HG03103 (cell line): Measurements from ENCODE around the gene DPP10.
A peak's percentile ranks its signal among the peaks of the same experiment; 100 is the strongest.
"Not testable (repeated sequence)": the region's sequence is repeated elsewhere in the genome, so short reads cannot be mapped to it uniquely, and the experiment has no call there.

Source experiments
- ATAC-seq: cut with Tn5 transposase; IDR thresholded peaks from one replicate; pipeline ENCODE4 v1.9.1; 2021; ENCODE audit warnings: low read depth; ENCODE audit not compliant: unreplicated experiment

DPP10 gene

DNA sequence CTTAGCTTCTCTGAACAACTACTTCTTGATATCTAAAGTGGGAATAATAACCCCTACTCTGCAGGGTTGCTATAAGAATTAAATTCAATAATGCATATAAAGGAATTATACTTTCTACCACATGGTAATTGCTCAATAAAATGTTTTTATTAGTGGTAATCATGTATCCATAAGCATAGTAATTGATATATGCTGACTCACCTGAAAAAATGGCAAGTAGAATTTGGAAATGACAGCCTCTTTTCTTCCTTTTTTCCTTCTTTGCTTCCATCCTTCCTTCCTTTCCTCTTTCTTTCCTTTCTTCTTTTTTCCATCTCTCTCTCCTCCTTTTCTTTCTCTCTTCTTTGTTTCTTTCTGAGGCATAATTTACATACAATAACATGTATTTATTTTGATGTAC is 65.3 kb downstream of the DPP10 start:
- ATAC-seq: no peak

GRCh38 chr2:114515882-114516281 is 73.4 kb downstream of the DPP10 start:
- no peak for ATAC-seq

DNA sequence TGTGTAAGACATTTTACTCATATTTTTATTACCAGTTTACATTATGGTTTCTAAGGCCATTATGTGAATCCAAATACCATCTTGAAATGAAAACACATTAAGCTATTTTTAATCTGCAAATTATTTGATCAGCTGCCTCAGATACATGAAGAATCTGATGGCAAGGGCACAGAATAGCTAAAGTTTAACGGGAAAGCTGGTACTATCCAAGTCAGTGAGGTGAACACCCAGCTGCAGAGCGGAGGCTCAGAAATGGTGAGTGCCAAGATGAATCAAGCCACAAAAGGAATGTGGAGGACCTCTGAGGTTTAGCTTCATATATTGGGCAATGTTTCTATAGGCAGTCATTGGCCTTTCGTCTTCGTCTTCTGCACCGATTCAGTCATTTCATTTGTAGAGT is 75.1 kb downstream of the DPP10 start:
- no peak for ATAC-seq

DNA sequence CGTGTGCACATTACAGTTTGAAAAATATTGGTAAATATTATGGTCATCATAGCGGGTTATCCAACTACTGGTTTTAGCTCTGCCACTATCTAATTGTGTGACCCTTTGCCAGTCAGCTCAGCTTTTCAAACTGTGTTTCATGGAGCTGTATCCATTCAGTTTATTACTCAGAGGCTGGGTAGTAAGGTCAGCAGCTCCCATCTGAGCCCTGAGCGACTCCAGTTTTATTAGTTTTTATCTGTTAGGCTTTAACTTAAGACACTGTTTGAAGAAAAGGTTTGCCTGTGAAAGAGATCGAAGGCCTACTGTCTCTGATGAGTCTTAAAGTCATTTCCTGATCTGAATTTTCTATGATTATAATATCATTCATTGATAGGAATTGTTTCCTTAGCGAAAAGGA is 76.3 kb downstream of the DPP10 start:
- ATAC-seq: no peak

- ATAC-seq: not testable (repeated sequence)
Observed at GRCh38 chr2:114522612-114523011, 80.2 kb downstream of the DPP10 start.

- ATAC-seq: no peak
Observed at GRCh38 chr2:114525955-114526354, 83.5 kb downstream of the DPP10 start.

DNA sequence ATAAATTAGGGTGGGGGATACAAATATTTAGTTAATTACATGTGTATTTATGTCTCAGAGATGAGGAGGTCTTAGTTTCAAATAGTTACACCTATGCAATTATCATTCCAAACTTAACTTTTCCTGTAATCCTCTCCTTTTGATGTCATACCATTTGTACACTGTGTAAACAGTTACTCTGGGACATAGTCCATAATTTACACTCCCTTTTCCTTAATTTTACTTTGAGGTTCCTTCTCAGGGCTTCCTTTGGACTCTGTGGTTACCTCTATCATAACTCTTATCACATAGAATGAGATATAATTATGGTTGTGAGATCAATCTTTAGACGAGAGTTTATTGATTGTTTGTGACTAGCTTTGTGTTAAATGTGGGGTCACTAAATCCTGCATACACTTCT is 84.4 kb downstream of the DPP10 start:
- ATAC-seq: no peak

- ATAC-seq: no peak
Observed at GRCh38 chr2:114527330-114527983, 85.0 kb downstream of the DPP10 start.

DNA sequence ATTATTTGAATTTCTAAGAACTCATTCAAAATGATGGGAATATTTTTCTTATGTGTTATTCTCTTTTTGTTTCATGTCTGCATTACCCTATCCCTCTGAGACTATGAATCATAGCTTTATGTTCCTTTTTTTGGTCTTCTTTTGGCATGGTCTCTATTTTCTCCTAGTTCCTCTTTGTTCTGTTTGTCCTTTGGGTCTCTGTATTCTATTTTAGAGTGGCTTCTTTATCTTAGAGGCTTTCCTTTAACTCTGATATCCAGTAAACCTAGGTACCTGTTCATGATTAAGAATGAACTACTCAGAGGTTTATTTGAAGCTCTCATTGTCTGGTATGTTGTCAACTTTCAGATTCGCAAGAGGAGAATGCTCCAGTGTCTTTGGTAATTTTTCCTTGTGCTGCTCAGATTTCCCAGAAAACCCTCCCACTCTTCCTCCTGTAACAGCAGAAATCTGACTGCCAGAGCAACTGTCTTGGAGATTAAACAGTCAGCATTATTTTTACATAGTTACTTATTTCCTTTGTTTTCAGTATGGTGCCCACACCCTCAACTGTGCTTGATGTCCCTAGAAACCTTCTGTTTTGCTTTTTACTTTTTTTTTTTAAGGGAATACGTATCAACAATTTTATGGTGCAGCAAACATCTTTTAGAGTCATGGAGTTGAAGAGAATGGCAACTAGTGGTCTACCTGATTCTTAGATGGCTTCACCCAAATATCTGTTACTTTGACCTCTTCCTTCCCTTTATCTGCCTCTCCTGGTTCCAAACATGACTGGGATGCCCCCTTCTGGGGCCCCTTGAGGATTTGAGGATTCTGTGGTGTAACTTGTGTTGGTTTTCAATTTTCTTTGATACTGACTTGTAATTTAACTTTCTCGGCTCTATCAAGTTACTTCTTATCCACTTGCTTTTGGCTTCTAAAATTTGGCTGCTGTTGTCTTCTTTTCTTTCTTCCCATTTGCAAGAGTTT is 92.0 kb downstream of the DPP10 start:
- ATAC-seq: no peak

- no peak for ATAC-seq
Observed at GRCh38 chr2:114537777-114538176, 95.3 kb downstream of the DPP10 start.

DNA sequence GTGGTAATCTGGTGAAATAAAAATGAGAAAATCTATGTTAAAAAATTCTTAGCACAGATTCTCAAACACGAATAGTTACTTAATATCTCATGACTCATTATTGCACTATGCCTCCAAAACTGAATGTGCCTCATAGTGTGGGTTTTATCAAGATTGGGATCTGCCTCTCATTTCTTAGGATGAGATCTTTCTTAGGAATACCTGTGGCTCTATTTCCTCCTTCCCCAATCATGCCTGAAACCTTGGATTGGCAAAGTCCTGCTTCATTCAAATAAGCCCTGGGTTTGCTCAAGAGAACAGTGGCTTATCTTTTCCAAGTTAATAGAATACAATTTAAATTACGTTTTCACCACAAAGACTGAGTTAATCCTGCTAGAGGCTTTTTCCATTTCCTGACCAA is 100.3 kb downstream of the DPP10 start:
- ATAC-seq: no peak

DNA sequence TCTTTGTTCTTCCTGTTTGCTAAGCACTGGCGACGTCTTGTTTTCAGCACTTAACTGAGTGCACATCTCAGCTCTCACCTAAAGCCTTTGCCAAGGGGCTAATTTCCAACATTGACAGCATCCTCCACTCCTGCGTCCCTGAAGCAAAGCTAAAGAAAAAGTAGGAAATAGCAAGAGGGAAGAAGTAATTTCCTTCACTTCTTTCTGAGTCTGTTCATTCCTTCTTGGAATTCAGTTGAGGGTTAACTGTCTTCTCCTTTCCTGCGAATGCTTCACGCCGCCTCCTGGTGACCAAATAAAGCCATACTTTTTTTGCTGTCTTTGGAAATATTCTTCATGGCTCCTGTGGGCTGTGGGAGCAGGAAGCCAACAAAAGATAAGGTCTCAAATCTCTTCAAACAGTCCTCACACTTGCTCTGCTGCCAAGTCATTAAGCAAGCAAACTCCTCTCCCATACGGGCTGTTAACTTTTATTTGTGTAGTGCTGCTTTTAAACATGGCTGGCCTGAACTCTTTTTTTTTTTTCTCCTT is 100.9 kb downstream of the DPP10 start:
- no peak for ATAC-seq

DNA sequence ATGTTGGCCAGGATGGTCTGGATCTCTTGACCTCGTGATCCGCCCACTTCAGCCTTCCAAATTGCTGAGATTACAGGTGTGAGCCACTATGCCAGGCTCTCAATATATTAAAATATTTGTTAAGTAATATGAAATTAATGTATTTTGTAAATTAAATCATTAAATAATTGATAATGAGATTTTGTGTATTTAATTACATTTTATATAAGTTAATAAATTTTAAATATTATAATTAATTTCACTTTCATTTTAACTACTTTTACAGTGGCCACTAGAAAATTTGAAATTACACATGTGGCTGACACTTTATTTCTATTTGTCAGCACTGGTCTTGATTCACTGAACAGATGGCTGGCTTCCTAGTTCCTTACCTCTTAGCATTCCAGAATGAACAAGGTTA is 102.6 kb downstream of the DPP10 start:
- ATAC-seq: no peak

- ATAC-seq: no peak
Observed at GRCh38 chr2:114546531-114546930, 104.1 kb downstream of the DPP10 start.

DNA sequence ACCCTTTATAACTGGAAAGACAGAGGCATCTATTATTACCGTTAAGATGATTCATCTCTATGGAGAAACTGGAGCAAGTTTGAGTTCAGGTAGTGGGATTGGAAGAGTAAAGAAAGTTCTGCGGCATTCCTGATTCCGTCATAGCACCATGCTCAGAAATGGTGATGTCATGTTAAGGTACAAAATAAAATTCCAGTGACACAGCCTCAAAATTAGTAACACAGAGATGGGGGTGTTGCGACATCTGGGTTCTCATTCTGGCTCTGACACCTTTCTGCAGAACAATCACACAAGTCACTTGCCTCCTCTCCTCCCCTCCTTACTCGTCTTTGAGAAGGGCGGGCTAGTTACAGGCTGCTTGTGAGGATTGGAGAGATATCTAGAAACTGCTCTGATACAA is 105.7 kb downstream of the DPP10 start:
- ATAC-seq: no peak

DNA sequence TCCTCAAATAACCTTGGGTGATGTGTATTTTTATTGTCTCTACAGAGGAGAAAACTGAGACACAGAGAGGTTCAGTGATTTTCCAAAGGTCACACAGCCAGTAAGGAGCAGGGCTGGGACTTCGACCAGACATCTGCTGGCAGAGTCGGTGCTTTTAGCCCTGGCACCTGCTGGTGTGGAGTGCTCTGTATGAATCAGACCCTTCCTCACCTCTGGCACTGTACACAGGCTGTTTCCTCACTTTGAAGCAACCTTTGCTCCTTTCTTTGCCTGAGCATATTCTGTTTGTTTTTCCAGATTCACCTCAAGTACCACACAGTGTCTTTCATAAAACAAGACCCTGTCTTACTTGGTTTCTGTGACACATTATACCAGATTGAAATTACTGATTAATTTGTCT is 107.9 kb downstream of the DPP10 start:
- no peak for ATAC-seq

GRCh38 chr2:114550895-114551793 is 108.7 kb downstream of the DPP10 start:
- ATAC-seq: peak; percentile 40

- no peak for ATAC-seq
Observed at GRCh38 chr2:114553027-114553426, 110.6 kb downstream of the DPP10 start.

DNA sequence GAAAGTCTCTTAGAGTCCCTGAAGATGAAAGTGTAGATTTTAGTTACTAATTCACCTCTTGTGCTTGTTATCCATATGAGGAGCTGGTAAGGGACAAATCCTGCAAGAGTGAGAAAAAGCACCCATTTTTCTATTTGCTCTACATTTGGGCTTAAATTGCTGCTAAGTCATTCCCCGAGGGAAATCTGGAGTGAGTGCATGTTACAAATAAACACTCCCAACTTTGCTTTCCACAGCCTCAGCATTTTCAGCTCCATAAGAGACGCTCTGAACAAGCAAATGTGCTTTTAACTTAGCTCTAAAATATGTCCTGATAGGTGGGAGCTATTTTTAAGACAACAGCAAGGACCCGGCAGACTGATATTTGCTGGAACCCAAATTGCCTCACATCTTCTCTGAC is 126.7 kb downstream of the DPP10 start:
- ATAC-seq: no peak

GRCh38 chr2:114577657-114578056 is 135.2 kb downstream of the DPP10 start:
- ATAC-seq: no peak

DNA sequence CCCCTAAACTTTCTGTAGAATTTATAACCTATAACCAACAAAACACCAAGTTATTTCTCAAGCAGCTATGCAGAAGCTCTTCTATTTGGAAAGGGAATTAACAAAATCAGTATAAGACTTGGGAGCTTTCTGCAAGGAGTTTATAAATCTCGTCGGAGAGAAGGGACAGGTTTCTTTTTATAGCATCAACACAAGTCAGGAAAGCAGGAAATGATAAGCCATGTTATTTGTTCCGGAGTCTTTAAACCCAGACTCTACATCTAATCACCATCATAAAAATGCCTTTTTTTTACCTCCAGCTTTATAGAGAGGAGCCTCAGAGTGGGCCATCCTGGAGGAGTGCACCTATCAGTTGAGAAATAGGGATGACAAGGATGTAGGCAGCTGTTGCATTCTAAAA is 137.1 kb downstream of the DPP10 start:
- no peak for ATAC-seq
